GM21381 (cell line): Measurements from ENCODE around the gene CLIC3.

Experiments
- ATAC-seq: cut with Tn5 transposase; IDR thresholded peaks from one replicate; pipeline ENCODE4 v1.9.1; 2021; ENCODE audit warnings: mild to moderate bottlenecking, moderate library complexity; ENCODE audit not compliant: unreplicated experiment

CLIC3 gene

DNA sequence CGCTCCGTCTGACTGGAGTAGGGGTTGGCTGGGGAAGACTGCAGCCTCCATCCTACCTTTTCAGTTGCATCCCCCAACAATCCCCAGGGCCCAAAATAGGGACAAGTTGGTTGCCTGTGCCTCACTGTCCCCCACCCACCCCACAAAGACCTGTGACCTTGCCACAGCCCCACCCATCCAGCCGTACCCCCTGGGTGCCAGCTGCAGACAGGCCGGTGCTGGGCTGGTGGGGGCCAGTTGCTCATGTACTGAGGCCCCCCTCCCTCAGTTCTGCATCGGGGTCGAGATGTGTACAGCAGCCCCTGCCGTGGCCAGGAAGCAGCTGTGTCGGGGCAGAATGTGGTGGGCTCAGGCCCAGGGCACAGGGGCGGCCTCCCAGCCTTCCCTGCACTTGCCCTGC, 13.2 kb downstream of the CLIC3 start:
- no peak for ATAC-seq

DNA sequence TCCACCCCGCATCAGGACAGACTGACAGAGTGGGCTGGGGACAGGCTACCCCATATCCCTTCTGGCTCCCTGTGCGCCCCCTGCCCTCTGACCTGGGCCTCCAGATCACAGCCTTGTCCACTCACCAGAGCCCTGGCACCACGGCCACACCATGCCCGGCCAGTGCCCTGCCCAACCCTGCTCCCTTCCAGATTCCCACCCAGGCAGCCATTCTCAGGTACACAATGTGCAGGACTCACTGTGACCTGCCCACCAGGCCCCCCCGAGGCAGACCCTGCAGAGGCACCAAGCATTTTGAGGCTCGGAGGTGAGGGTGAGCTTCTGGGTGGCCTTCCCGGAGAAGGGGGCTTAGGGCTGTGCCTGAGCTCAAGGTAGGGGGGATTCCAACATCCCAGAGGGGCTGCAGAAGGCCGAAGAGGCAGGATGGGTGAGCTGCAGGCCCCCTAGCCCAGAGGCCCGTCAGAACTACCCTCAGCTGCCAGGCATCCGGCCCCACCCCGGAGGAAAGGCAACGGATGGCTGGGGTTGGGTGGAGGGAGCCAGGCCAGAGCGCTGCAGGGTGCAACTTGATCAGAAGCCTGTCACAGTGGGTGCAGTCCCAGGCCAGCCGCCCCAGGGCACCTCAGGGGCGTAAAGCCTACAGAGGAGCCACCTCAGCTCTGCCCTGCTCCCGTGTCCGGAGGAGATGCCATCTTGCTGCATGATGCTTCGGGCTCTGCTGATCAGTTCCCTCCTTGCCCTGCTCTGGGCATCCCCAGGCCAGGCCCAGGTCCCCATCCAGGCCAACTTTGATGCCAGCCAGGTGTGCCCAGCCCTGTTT, 13.9 kb downstream of the CLIC3 start, which contains the start of gene LCNL1:
Gene LCNL1 (plus strand): TSS at position 762 of the 820 bp plus-strand sequence. CDS start 594 bp downstream, outside the sequence.
- no peak for ATAC-seq

DNA sequence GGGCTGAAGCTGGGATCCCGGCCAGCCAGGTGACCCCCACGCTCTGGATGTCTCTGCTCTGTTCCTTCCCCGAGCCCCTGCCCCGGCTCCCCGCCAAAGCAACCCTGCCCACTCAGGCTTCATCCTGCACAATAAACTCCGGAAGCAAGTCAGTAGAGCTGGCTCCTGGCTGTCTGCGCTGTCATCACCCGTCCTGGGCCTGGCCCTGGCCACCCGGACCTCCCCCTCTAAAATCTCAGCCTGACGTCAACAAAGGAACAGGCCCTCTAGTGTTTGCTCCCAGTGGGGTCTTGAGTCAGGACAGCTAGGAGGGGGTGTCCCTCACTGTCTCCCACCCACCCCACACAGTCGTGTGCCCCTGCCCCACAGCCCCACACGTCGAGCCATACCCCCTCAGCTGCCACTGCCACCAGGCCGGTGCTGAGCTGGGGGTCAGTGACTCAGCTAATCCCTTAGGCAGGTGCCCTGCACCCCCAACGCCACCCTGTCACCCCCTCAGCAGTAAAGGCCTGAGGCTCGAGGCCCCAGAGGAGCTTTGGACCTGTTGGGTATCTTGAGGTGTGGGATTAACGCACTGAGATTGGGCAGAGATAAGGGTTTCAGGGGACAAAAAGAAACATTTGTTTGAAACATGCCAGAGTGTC, 14.7 kb downstream of the CLIC3 start:
- no peak for ATAC-seq

DNA sequence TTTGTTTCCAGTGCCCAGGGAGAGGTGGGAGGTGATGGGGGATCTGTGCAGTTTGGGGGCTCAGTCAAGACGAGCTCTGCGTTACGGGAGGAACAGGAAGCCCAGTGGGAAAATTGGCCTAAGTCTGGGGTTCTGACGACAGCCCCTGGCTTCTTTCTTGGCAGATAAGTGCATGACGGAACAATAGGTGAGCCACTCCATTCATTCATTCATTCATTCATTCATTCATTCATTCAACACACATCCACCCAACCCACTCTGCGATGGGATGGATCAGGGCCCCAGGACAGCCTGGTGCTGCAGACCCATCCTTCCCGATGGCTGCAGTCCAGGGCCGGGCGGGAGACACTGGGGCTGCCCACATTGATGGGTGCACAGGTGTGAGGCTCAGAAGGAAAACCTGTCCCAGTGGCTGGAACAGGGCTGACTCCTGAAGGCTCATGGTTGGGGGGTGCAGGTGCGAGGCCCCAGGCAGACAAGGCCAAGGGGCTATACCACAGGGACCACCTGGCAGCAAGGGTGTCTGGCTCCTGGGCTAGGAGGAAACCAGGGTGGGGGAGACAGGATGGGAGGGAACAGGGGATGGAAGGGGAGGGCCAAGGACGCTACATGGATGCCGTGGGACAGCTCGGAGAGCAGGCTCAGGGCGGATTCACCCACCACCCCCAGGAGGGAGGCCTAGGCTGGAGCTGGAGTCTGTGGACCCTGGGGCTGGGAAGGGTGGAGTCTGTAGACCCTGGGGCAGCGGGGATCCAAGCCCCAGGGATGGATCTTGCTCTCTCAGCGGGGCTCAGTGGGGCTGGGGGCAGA, 15.5 kb downstream of the CLIC3 start:
- ATAC-seq, result no peak

DNA sequence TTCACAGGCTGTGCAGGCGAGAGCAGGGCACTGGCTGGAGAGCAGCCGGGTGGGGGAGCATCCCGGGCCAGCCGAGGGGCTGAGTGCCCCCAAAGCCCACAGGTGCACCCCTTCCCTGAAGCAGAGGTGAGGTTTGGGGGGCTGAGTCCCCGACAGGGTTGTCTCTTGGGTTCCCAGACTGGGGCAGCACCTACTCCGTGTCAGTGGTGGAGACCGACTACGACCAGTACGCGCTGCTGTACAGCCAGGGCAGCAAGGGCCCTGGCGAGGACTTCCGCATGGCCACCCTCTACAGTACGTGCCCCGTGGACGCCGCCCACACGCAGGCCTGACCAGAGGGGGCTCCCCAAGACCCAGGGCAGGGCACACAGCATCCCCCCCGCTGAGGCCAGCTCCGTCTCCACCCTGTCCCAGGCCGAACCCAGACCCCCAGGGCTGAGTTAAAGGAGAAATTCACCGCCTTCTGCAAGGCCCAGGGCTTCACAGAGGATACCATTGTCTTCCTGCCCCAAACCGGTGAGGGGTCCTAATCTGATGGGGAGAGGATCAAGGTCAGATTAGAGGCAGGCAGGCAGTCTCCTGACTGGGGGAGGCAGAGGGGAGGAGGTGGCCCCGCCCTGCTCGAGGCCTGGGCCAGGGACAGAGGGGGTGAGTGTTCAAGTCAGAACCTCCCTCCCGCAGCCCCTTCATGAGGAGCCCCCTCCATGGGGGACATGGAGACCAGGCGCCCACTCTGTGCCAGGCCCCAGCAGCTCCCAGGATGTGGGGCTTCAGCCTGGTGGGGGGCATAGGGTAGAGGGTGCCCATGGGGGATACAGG, 16.4 kb downstream of the CLIC3 start:
- ATAC-seq, result no peak

DNA sequence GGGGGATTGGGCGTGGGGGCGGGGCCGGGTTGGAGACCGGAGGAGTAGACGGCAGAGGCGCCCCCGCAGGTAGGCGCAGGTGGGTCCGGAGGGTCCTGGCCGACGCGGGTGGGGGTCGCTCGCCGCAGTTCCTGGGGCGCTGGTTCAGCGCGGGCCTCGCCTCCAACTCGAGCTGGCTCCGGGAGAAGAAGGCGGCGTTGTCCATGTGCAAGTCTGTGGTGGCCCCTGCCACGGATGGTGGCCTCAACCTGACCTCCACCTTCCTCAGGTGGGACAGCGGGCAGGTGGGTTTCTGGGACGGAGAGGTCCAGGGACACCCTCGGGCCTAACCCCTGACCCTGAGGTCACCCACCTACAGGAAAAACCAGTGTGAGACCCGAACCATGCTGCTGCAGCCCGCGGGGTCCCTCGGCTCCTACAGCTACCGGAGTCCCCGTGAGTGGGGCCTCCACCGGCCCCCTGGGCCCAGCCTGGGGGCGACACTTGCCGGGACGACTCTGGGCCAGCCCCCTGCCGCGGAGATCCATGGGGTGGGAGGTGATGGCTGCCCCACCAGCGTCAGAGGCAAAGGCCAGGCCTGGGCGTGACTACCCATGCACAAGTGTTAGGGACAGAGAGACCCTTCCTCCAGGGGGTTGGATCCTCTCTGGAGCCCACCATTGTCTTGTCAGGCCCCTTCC, 17.4 kb downstream of the CLIC3 start:
- no peak for ATAC-seq

DNA sequence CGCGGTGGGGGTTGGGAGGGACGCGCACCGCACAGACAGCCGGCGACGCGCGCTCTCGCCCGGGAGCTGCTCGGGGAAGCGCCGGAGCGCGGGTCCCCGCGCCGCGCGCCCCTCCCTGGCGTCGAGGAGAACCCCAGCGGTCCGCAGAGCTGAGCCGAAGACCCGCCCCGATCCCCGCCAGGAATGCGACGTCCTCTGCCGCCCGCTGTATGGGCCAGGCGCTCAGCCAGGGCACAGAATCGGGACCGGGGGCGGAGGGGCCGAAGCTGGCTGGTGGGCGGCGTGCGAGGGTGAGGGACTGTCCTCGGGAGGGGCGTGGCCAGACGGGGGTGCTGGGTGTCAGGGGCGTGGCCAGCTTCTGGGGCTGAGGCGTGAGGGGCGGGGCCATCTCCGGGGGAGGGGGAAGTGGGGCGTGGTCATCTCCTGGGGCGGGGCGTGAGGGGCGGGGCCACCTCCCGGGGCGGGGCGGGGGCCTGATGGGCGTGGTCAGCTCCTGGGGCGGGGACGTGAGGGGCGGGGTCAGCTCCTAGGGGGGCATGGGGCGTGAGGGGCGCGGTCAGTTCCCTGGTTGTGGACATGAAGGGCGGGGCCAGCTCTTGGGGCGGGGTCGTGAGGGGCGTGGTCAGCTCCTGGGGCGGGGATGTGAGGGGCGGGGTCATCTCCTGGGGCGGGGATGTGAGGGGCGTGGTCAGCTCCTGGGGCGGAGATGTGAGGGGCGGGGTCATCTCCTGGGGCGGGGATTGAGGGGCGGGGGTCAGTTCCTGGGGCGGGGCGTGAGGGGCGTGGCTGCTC, 18.1 kb downstream of the CLIC3 start:
- ATAC-seq, result no peak

DNA sequence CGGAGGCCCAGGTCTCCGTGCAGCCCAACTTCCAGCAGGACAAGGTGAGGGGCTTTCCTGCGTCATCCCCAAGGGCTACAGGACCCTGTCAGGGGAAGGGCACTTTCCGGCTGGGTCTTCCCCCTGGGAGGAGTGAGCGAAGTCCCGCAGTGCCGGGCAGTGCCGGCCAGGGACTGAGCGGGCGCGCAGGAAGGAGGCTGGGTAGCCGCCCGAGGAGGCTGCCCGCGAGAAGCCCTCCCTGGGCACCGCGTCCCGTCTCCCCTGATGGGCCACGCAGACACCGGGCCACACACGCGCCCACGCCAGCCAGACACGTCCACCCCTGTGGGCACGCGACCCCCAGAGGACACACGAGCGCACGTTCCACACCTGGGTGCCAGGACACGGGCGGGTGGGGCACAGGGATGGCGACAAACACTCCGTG, 18.7 kb downstream of the CLIC3 start:
- no peak for ATAC-seq

DNA sequence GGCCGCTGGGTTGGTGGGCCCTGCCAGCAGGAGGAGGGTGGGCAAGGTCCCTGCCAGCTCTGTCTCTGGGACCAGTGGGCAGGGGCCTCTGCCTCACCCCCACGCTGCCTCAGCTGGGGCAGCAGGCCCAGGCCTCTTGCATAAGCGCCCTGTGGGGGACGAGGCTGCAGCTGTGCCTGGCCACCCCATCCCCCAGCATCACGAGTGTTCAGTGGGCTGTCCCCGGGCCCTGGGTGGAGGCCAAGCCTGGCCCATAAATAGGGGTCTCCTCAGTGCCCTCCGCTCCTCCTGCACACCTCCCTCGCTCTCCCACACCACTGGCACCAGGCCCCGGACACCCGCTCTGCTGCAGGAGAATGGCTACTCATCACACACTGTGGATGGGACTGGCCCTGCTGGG, 19.1 kb downstream of the CLIC3 start, which contains the start of gene PTGDS:
Gene PTGDS (plus strand): TSS at position 282 of the 400 bp plus-strand sequence. CDS start 75 bp downstream, at position 357.
- ATAC-seq, result no peak

DNA sequence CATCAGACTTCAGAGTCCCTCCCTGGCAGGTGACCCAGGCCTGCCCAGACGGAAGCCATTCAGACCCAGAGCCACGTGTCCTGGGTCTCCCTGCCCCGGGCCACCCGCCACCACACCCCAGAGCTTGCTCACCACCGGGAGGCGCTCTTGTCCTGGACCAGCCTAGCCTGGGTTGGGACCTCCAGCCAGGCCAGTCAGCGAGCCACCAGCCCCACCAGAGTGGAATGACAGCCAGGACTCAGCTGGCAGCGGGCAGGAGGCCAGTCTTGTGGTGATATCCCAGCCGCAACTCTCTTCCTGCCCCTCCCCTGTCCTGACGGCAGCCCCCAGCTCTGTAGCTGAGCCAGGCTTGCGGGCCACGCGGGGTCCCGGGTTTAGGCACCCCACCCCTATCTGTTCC, 20.7 kb downstream of the CLIC3 start:
- no peak for ATAC-seq

DNA sequence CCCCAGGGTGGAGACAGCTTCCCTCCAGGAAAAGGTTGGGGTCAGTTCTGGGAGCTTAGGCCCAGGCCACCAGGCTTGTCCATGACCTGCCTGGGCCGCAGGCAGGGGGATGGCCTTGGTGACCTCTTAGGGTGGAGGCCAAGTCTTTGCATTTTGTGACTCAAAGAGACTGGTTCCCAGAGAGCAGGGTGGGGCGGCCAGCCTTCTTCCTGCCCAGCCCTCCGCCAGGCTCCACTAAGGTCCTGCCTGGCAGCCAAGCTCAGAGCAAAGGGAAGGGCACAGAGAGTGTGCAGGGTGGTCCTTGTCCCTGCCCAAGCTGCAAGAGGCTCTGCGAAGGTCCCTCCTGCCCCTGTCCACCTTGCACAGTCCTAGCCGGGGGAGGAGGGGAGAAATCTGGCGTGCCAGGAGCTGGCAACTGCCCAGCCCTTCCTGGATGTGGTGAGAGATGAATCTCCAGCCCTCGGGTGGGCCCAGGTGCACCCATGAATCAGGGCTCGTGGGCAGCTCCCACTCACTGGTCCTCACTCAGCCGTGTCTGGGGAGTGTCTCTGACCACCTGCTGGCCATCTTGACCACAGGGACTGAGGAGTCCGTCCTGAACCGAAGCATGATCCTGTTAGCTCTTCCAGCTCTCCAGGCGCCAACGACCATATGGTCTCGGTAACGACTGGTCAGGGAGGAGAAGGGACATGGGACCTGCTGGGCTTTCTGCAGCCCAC, 21.4 kb downstream of the CLIC3 start:
- ATAC-seq, result no peak

DNA sequence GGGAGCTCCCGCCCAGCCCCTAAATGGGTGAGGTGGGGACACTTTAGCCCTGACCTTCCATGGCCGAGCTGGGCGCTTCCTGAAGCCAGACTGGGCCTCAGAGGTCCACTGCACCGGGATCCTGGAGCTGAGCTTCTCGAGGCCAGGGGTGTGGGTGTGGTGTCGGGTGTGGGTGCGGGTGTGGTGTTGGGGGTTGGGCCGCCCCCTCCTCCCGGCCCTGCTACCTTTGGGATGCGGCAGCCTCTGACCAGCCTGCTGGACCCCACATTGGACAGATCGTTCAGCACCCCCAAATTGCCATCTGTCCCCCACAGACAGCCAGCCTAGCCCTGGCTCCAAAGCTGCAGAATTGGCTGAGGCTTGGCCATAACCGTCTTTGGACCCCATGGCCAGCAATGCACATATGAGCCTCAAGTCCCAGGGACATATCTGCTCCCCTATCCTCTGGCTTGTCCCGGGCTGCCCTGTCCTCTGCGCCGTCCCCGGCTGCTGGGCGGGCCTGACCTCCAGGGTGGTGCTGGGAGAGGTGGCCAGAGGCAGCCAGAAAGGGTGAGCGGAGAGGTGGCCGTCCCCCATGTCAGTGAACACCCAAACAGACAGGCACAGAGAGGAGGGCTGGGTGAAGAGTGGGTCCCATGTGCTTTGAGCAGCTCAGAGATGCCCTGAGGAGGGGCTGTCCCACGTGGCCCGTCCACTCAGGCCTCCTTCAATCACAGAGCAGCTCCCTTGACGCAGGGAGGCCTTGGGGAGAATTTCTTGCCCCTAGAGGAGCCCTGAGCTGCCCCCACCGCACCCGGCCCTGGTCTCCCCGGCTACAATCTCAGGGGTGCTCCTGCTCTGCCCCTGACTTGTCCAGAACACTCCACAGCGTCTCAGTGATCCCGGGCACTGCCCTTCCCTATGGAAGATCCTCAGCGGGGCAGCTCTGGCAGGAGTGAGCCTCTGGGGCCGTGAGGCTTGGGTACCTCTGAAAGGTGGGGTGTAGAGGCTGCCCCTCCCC, 22.4 kb downstream of the CLIC3 start:
- no peak for ATAC-seq

DNA sequence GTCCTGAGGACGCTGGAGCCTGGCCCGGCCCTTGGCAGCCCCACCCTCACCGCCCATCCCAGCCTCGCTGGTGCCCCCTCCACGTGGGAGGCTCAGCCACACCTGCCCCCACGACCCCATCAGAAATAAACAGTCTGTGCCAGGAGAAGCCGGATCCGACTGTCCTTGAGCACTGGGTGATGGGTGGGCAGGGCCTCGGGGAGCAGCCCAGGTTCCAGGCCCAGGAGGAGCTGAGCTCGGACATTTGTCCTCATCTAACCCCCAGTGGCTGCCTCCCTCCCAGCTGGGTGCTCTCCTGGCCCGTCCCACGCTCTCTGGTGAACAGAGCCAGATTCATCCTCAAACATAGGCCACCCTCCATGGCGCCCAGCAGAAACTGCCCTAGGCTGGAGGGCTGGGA, 23.6 kb downstream of the CLIC3 start:
- ATAC-seq, result no peak

DNA sequence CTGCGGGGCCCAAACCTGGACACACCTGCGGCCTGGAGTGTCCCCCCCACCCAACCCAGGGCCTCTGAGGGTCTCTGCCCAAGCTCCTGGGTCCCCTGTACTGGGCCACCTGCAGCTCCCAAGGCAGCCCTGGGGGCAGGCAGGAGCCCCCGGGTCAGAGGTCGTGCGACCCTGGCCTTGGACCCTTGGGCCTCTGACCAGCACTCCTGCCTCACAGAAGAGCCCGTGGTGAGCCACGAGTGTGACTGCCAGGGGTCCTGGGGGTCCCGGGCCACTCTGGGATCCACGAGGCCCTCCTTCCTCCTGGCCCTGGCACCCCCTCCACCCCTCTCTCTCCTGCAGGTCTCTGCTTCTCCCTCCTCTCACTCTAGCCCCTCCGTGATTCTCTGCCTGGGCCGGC, 24.0 kb downstream of the CLIC3 start:
- ATAC-seq, result no peak

DNA sequence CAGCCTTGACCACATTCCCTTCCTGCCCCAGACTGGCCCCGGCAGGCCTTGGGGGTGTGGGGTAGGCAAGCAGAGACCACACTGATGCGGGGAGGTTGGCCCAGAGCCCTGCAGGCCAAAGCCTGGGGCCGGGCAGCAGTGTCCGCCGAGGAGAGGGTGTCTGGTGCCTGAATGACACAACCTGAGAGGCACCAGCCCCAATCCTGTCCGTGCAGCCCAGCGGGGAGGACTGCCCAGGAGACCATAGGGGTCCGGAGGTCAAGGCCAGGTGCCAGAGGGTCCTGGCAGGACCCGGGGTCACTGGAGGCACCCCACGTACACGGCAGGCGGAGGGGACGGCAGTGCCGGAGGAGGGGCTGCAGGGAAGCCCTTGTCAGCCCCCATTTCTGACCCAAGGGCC, 24.6 kb downstream of the CLIC3 start:
- no peak for ATAC-seq

DNA sequence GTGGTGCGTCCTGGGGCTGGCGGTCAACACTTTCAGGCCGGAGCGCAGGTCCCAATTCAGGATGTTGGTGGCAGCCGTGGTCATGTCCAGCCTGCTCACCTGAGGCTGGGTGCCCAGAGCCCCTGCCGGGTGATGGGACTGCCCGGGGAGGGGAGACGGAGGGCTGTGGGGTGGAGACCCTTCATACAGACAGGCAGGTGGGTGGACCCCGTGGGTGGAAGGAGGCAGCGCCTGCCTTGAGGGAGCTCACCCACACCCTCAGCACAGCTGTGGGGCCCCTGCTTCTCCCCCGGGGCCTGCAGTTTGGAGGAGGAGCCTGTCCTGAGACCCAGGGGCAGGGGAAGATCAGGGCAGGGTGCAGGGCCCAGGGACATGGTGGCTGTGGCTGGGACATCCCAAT, 26.0 kb downstream of the CLIC3 start:
- ATAC-seq, result no peak

DNA sequence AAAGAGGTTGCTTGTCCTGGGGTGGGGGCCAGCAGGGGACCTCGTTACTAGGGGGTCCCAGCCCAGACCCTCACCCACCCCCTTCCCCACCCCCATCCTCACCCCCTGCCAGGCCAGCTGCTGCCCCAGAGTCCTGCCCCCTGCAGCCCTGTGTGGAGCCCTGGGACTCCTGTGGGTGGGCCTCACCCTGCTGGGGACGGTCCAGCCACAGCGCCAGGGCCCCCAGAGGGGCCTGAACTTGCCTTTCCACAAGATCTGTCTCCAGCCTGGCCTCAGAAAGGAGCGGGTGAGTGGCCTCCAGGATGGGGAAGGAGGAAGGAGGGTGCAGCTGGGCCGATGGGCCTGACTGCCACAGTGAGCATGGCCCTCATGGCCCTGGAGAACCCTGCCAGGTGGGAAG, 26.6 kb downstream of the CLIC3 start:
- no peak for ATAC-seq
